ENCODE data around the gene HLF. TPM values are rescaled to one million over a fixed set of nuclear protein-coding genes. Genes with fewer than 3 reads are reported as not detected.

HLF gene
- total RNA-seq, 1 experiment from 2014 or later = 1.5 TPM

- no peak for ATAC-seq
- DNase-seq (ENCODE audit: low read depth, low spot score) = no peak
- no TSS peak for BruUV-seq (replicated peaks)
- no peaks in the 10 kb centered on the region for H3K36me3 ChIP-seq (ENCODE audit: control insufficient read depth in 1 of 2, insufficient read depth in 2 of 2, low read length in 2 of 2)
- H3K9ac ChIP-seq (ENCODE audit: low read length) = no peak overlapping the region
- peaks cover 0 to 16% of the 10 kb centered on the region in 2 experiments; a peak in 2 of 4 replicates for H3K4me1 ChIP-seq (ENCODE audit: control insufficient read depth in 1 of 2, insufficient read depth in 2 of 2, low read length in 2 of 2)
- TF ChIP-seq ZNF274 (IDR thresholded peaks at IDR 0.05; ENCODE audit: low read depth, low read length) (no peak), ELF1 (IDR thresholded peaks at IDR 0.05; ENCODE audit: borderline replicate concordance, low read depth) (no peak), RAD21 (IDR thresholded peaks at IDR 0.05; ENCODE audit: low read depth) (no peak), CTCF (IDR thresholded peaks at IDR 0.05 in 2 of 3, conservative IDR thresholded peaks at IDR 0.05 in 1 of 3; ENCODE audit: borderline replicate concordance in 1 of 3, insufficient read depth in 1 of 3, low read depth in 2 of 3, low read length in 2 of 3) (no peak), SP1 (IDR thresholded peaks at IDR 0.05; ENCODE audit: low read depth) (no peak), POLR2AphosphoS5 (IDR thresholded peaks at IDR 0.05; ENCODE audit: low read depth, low read length) (no peak), TCF7L2 (IDR thresholded peaks at IDR 0.05; ENCODE audit: borderline replicate concordance, extremely low read depth, insufficient read depth, insufficient read length) (no peak), JUND (IDR thresholded peaks at IDR 0.05) (no peak), FOSL1 (IDR thresholded peaks at IDR 0.05; ENCODE audit: low read depth) (no peak), SIN3A (IDR thresholded peaks at IDR 0.05; ENCODE audit: low read depth) (no peak), CBX3 (IDR thresholded peaks at IDR 0.05; ENCODE audit: low read depth) (no peak), ZFX (IDR thresholded peaks at IDR 0.05) (no peak), CEBPB (IDR thresholded peaks at IDR 0.05; ENCODE audit: low read depth) (no peak), EGR1 (IDR thresholded peaks at IDR 0.05; ENCODE audit: low read depth) (no peak), REST (IDR thresholded peaks at IDR 0.05; ENCODE audit: low read depth) (no peak)
- ChIA-PET RAD21 (ENCODE audit: low non-redundant PET in 1 of 2, low total read pairs in 2 of 2, uncharacterized antibody in 2 of 2, unreplicated experiment in 2 of 2) (no interaction called here), POLR2A (no interaction called here), CTCF (no interaction called here)
- no peak overlapping the region for H3K27ac ChIP-seq (ENCODE audit: low read depth, low read length)
- no peak overlapping the region for H3K4me2 ChIP-seq (ENCODE audit: low read length)
- H2AFZ ChIP-seq (ENCODE audit: low read depth, low read length, poor library complexity, severe bottlenecking) = no peak overlapping the region
- no peaks in the 10 kb centered on the region for H4K20me1 ChIP-seq (ENCODE audit: insufficient read depth)
- no peak overlapping the region for H3K4me3 ChIP-seq (replicated peaks in 1 of 2; ENCODE audit: low read depth in 1 of 2, low read length in 2 of 2)
- H3K79me2 ChIP-seq (ENCODE audit: insufficient read depth, low read length) = no peaks in the 10 kb centered on the region
- intact Hi-C loops (cut with micrococcal nuclease) = no loop called here
- no peaks in the 10 kb centered on the region for H3K9me2 ChIP-seq (ENCODE audit: insufficient read depth)
- H3K9me3 ChIP-seq (ENCODE audit: control insufficient read depth in 1 of 2, insufficient read depth in 1 of 2, low read depth in 1 of 2, low read length in 2 of 2) = no peaks in the 10 kb centered on the region
- H3K27me3 ChIP-seq (ENCODE audit: insufficient read depth, low read length) = no peaks in the 10 kb centered on the region
Observed at GRCh38 chr17:55279203-55279602, 14.4 kb downstream of the HLF start.

Data from HCT116 (cell line).